Fibroblast of skin of scalp (primary cell): ENCODE results near the gene C3orf18. TPM values are rescaled to one million over a fixed set of nuclear protein-coding genes. Genes with fewer than 3 reads are reported as not detected.

Experiments used
- DNase-seq: peaks from one replicate; pipeline ENCODE4 v3.0.0-alpha.2; 2013
- polyA plus RNA-seq, 2 experiments: library from polyadenylated mRNA; unstranded; fragments of 120-200 nt; gene quantifications; one replicate each; pipeline ENCODE4 v1.2.1, GENCODE V29; 2013; ENCODE audit not compliant: insufficient read length in 2 of 2

The C3orf18 gene
- 10.3 TPM for polyA plus RNA-seq (2013, experiment 1 of 2; ENCODE audit: insufficient read length)
- polyA plus RNA-seq (2013, experiment 2 of 2; ENCODE audit: insufficient read length), result 9.4 TPM

- DNase-seq, result peak; percentile 89
These were observed at the start of gene C3orf18 for GRCh38 chr3:50567386-50568167. Gene C3orf18, minus strand, starts transcription at chr3:50567747. Its CDS starts 2,048 bp downstream, at chr3:50565699.

DNA sequence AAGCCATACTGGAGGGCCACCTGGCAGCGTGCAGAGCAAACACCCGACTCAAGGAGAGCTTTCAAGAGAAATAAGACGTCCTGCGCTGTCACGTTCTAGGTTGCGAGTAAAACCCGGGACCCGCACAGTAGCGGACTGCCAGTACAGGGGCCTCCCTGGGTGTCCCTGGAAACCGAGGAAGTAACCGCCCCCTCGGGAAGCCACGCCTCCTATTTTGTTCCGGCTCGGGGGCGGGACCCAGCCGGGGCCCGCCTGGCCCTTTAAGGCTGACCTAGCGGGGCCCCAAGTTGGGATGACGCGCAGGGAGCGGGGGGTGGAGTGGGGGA, 49.2 kb upstream of the C3orf18 start:
- peak; percentile 92 for DNase-seq

- peak; percentile 80 for DNase-seq
These were observed 48.6 kb upstream of the C3orf18 start for GRCh38 chr3:50616003-50616769.

DNA sequence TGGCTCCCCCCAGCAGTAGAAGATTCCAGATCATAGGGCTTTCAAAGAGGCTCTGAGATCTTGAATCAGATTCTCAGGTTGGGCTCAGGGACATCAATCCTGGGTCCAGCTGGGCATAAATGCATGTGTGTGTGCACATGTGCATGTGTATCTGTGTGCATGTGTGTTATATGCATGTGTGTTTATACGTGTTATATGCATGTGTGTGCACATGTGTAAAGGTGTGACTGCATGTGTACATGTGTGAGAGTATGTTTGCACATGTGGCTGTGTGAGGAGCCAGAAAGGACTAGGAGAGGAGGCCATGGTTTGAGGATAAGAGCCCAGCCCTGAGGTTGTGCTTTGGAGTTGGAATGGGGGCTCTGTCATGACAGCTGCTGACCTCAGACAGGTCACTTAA, 47.6 kb upstream of the C3orf18 start:
- DNase-seq, result no peak

- DNase-seq, result no peak
These were observed 45.7 kb upstream of the C3orf18 start for GRCh38 chr3:50612970-50613846.

GRCh38 chr3:50612234-50612882, 44.8 kb upstream of the C3orf18 start:
- no peak for DNase-seq

GRCh38 chr3:50611464-50612233, 44.1 kb upstream of the C3orf18 start, which contains the start of gene CISH:
Gene CISH, minus strand, starts transcription at chr3:50611774. Its CDS starts 124 bp downstream, at chr3:50611650.
- peak; percentile 94 for DNase-seq

DNA sequence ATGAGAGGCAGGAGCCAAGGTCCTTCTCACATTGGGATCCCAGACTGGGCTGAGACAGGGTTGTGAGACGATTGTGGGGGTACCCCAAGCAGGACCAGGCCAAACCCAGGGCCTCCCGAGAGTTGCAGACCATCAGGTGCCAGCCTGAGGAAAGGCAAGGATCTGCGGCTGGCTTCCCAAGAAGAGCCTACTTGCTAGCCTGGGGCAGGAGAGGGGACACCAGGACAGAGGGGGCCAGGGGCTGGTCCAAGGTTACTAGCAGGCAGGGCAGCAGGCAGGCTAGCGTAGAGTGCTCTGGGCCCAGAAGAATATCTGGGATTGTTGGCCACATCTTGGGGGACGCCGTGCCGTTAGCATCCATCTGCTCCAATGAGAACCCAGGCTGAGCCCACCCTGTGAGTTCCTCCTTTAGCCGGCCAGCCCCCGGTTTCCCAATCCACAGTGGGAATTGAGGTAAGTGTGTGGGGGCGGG, 43.5 kb upstream of the C3orf18 start:
- DNase-seq, result no peak

DNA sequence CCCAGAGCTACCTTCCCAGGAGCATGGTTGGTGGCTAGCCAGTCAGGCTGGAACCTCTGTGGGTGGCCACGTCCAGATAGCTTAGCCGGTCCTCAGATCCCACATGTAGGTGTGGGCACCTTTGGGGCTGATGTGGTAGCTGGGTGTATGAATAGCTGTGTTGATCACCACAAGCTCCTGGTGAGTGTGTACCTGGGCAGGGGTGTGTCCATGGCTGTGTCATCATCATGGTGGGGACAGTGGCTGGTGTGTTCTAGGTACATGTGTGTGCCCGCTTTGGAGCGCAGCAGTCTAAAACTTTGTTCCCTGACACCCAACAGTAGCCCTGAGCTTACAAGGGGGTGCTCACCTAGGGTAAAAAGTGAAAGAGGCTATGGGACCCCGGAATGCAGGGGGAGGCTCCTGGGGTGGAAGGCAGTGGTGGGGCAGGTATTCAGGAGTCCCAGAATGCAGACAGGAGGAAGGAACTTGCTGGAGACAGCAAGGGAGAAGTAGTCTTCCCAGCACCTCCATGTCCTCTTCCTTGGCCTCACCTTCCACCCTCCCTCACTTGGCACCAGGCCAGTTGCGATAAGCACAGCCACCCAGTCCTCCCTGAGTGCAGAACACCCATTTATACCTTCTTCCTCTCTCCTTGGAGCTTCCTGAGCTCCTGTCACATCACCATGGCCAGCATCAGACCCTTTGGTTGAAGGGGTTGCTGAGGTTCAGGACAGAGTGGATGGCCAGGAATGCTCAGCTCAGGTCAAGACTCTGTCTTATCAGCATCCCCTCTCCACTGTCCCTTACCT, 42.8 kb upstream of the C3orf18 start:
- no peak for DNase-seq

GRCh38 chr3:50609763-50610085, 42.2 kb upstream of the C3orf18 start:
- no peak for DNase-seq

DNA sequence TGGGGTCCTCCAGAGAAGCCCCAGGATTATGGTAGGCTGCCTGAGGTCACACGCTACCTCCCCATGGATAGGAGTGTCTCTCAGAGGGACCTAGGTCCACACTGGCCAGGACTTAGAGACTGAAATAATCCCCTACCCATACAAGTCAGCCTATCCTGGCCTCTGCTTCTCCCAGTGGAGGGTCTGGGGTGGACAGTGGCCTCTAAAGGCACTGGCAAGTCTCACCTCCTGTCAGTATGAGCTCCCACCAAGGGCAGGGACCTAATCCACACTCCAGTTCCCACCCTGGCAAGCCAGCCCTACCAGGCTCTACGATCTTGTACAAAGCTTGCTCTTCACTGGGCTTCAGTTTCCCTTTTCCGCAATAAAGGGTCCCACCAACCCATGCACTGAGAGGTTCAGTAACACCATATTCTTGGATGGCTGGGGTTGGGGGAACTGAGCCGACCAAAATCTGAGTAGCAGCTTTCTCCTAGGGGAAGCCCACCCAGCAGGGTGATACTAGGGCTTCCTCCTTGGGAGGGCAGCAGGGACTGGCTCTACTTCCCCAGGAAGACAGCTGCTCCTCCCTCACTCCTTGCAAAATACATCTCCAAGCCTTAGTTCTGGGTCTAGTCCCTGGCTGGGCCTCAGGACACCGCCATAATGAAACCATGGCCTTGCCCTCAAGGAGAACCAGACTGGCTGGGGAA, 41.7 kb upstream of the C3orf18 start:
- no peak for DNase-seq

- DNase-seq, result no peak
These were observed 40.7 kb upstream of the C3orf18 start for GRCh38 chr3:50608278-50608677.

GRCh38 chr3:50607271-50608091, 39.9 kb upstream of the C3orf18 start:
- no peak for DNase-seq

GRCh38 chr3:50606596-50606995, 39.0 kb upstream of the C3orf18 start:
- DNase-seq, result no peak

- no peak for DNase-seq
These were observed 38.4 kb upstream of the C3orf18 start for GRCh38 chr3:50605901-50606326.

- DNase-seq, result no peak
These were observed 37.4 kb upstream of the C3orf18 start for GRCh38 chr3:50604628-50605588.

- no peak for DNase-seq
These were observed 36.6 kb upstream of the C3orf18 start for GRCh38 chr3:50604110-50604621.
